Measurements from ENCODE around the gene SPECC1L. TPM values are rescaled to one million over a fixed set of nuclear protein-coding genes. Genes with fewer than 3 reads are reported as not detected.

Gene SPECC1L
- total RNA-seq, 5 donors from 2014 or later (not counting 1 experiment from before 2014, with no cell fraction given): 45.3 to 64.0 (median 54.5) TPM

GRCh38 chr22:24232124-24232523 is 38.5 kb upstream of the SPECC1L start:
- H3K4me3 Mint-ChIP-seq: no peak overlapping the region
- Histone ChIP-seq H3K36me3 (ENCODE audit: control insufficient read depth in 2 of 2, extremely low read depth in 1 of 2, insufficient read depth in 1 of 2, low read length in 1 of 2) (no peaks in the 10 kb centered on the region), H3K4me3 (ENCODE audit: control insufficient read depth in 1 of 2, extremely low read depth in 1 of 2, low read length in 1 of 2) (no peak overlapping the region), H3K4me1 (ENCODE audit: control insufficient read depth in 1 of 2, extremely low read depth in 1 of 2, insufficient read depth in 2 of 2, low read length in 2 of 2) (peaks cover 0 to 4% of the 10 kb centered on the region in 2 experiments), H3K27me3 (replicated peaks in 1 of 2; ENCODE audit: control insufficient read depth in 2 of 2, extremely low read depth in 1 of 2, insufficient read depth in 2 of 2, low read length in 1 of 2) (peaks cover 0 to 7% of the 10 kb centered on the region in 2 experiments), H3K27ac (ENCODE audit: low read length) (no peak overlapping the region), H3K9me3 (no peaks in the 10 kb centered on the region)
- H3K27me3 Mint-ChIP-seq: no peaks in the 10 kb centered on the region
- ChIA-PET CTCF (interaction anchor here (0.6 to 1.5 kb wide), 3 partner anchors 9 to 134 kb away, joined by 3 to 7 read pairs (median 3); no protein-coding TSS in a partner anchor), POLR2A (no interaction called here)
- H3K27ac Mint-ChIP-seq: no peak overlapping the region
- 87% methylated on average over 6 of the region's 6 CpGs for WGBS (ENCODE audit: insufficient coverage)
- no peaks in the 10 kb centered on the region for H3K36me3 Mint-ChIP-seq
- no peaks in the 10 kb centered on the region for H3K9me3 Mint-ChIP-seq
- peaks cover 3 to 6% (median 3%) of the 10 kb centered on the region in 3 donors for H3K4me1 Mint-ChIP-seq
- DNase-seq (no peak), ATAC-seq (replicated peaks in 1 of 4) (no peak)

- Histone ChIP-seq H3K27me3 (replicated peaks in 1 of 2; ENCODE audit: control insufficient read depth in 2 of 2, extremely low read depth in 1 of 2, insufficient read depth in 2 of 2, low read length in 1 of 2) (peaks cover 0 to 7% of the 10 kb centered on the region in 2 experiments), H3K9me3 (no peaks in the 10 kb centered on the region), H3K36me3 (ENCODE audit: control insufficient read depth in 2 of 2, extremely low read depth in 1 of 2, insufficient read depth in 1 of 2, low read length in 1 of 2) (no peaks in the 10 kb centered on the region), H3K27ac (ENCODE audit: low read length) (no peak overlapping the region), H3K4me1 (ENCODE audit: control insufficient read depth in 1 of 2, extremely low read depth in 1 of 2, insufficient read depth in 2 of 2, low read length in 2 of 2) (peaks cover 0 to 4% of the 10 kb centered on the region in 2 experiments), H3K4me3 (ENCODE audit: control insufficient read depth in 1 of 2, extremely low read depth in 1 of 2, low read length in 1 of 2) (no peak overlapping the region)
- Mint-ChIP-seq H3K4me1 (peaks cover 3 to 6% (median 3%) of the 10 kb centered on the region in 3 donors), H3K27ac (no peak overlapping the region), H3K4me3 (no peak overlapping the region), H3K36me3 (no peaks in the 10 kb centered on the region), H3K27me3 (no peaks in the 10 kb centered on the region), H3K9me3 (no peaks in the 10 kb centered on the region)
- ChIA-PET CTCF (interaction anchor here in 1 of 2 donors (0.6 kb wide), 1 partner anchor 8 kb away, joined by 7 read pairs; no protein-coding TSS in a partner anchor), POLR2A (no interaction called here)
- DNase-seq (no peak), ATAC-seq (replicated peaks in 1 of 4) (no peak)
- 91% methylated on average over 15 of the region's 15 CpGs for WGBS (ENCODE audit: insufficient coverage)
Observed at GRCh38 chr22:24232725-24233124, 37.9 kb upstream of the SPECC1L start.

GRCh38 chr22:24233235-24233634 is 37.4 kb upstream of the SPECC1L start:
- Histone ChIP-seq H3K36me3 (ENCODE audit: control insufficient read depth in 2 of 2, extremely low read depth in 1 of 2, insufficient read depth in 1 of 2, low read length in 1 of 2) (no peaks in the 10 kb centered on the region), H3K4me3 (ENCODE audit: control insufficient read depth in 1 of 2, extremely low read depth in 1 of 2, low read length in 1 of 2) (no peak overlapping the region), H3K9me3 (no peaks in the 10 kb centered on the region), H3K27ac (ENCODE audit: low read length) (no peak overlapping the region), H3K27me3 (replicated peaks in 1 of 2; ENCODE audit: control insufficient read depth in 2 of 2, extremely low read depth in 1 of 2, insufficient read depth in 2 of 2, low read length in 1 of 2) (peaks cover 0 to 7% of the 10 kb centered on the region in 2 experiments), H3K4me1 (ENCODE audit: control insufficient read depth in 1 of 2, extremely low read depth in 1 of 2, insufficient read depth in 2 of 2, low read length in 2 of 2) (peaks cover 0 to 4% of the 10 kb centered on the region in 2 experiments)
- ATAC-seq (replicated peaks in 1 of 4) (no peak), DNase-seq (no peak)
- Mint-ChIP-seq H3K27me3 (no peaks in the 10 kb centered on the region), H3K36me3 (no peaks in the 10 kb centered on the region), H3K4me1 (peaks cover 3 to 6% (median 3%) of the 10 kb centered on the region in 3 donors), H3K4me3 (no peak overlapping the region), H3K27ac (no peak overlapping the region), H3K9me3 (no peaks in the 10 kb centered on the region)
- CTCF ChIA-PET: no interaction called here
- 86% methylated on average over 7 of the region's 13 CpGs for WGBS (ENCODE audit: insufficient coverage)
- POLR2A ChIA-PET: no interaction called here

GRCh38 chr22:24233816-24234215 is 36.8 kb upstream of the SPECC1L start:
- 89% methylated on average over 14 of the region's 14 CpGs for WGBS (ENCODE audit: insufficient coverage)
- Mint-ChIP-seq H3K36me3 (no peaks in the 10 kb centered on the region), H3K9me3 (no peaks in the 10 kb centered on the region), H3K4me1 (peaks cover 3 to 6% (median 3%) of the 10 kb centered on the region in 3 donors), H3K4me3 (no peak overlapping the region), H3K27ac (no peak overlapping the region), H3K27me3 (no peaks in the 10 kb centered on the region)
- ATAC-seq (replicated peaks in 1 of 4) (no peak), DNase-seq (no peak)
- H3K4me3 ChIP-seq (ENCODE audit: control insufficient read depth in 1 of 2, extremely low read depth in 1 of 2, low read length in 1 of 2): no peak overlapping the region
- no peaks in the 10 kb centered on the region for H3K36me3 ChIP-seq (ENCODE audit: control insufficient read depth in 2 of 2, extremely low read depth in 1 of 2, insufficient read depth in 1 of 2, low read length in 1 of 2)
- H3K4me1 ChIP-seq (ENCODE audit: control insufficient read depth in 1 of 2, extremely low read depth in 1 of 2, insufficient read depth in 2 of 2, low read length in 2 of 2): peaks cover 0 to 4% of the 10 kb centered on the region in 2 experiments
- H3K27ac ChIP-seq (ENCODE audit: low read length): no peak overlapping the region
- ChIA-PET CTCF (no interaction called here), POLR2A (no interaction called here)
- H3K27me3 ChIP-seq (replicated peaks in 1 of 2; ENCODE audit: control insufficient read depth in 2 of 2, extremely low read depth in 1 of 2, insufficient read depth in 2 of 2, low read length in 1 of 2): peaks cover 0 to 7% of the 10 kb centered on the region in 2 experiments
- no peaks in the 10 kb centered on the region for H3K9me3 ChIP-seq

- Histone ChIP-seq H3K27me3 (replicated peaks in 1 of 2; ENCODE audit: control insufficient read depth in 2 of 2, extremely low read depth in 1 of 2, insufficient read depth in 2 of 2, low read length in 1 of 2) (peaks cover 0 to 7% of the 10 kb centered on the region in 2 experiments), H3K9me3 (no peaks in the 10 kb centered on the region), H3K36me3 (ENCODE audit: control insufficient read depth in 2 of 2, extremely low read depth in 1 of 2, insufficient read depth in 1 of 2, low read length in 1 of 2) (no peaks in the 10 kb centered on the region), H3K4me3 (ENCODE audit: control insufficient read depth in 1 of 2, extremely low read depth in 1 of 2, low read length in 1 of 2) (no peak overlapping the region), H3K27ac (ENCODE audit: low read length) (no peak overlapping the region), H3K4me1 (ENCODE audit: control insufficient read depth in 1 of 2, extremely low read depth in 1 of 2, insufficient read depth in 2 of 2, low read length in 2 of 2) (peaks cover 0 to 4% of the 10 kb centered on the region in 2 experiments)
- Mint-ChIP-seq H3K4me1 (peaks cover 4 to 11% (median 5%) of the 10 kb centered on the region in 3 donors), H3K27ac (no peak overlapping the region), H3K9me3 (no peaks in the 10 kb centered on the region), H3K36me3 (no peaks in the 10 kb centered on the region), H3K4me3 (no peak overlapping the region), H3K27me3 (no peaks in the 10 kb centered on the region)
- POLR2A ChIA-PET: no interaction called here
- no peak for ATAC-seq (replicated peaks in 1 of 4)
- CTCF ChIA-PET: no interaction called here
- DNase-seq: no peak
- 88% methylated on average over 4 of the region's 4 CpGs for WGBS (ENCODE audit: insufficient coverage)
Observed at GRCh38 chr22:24235315-24235714, 35.3 kb upstream of the SPECC1L start.

GRCh38 chr22:24236656-24237055 is 34.0 kb upstream of the SPECC1L start:
- H3K36me3 ChIP-seq (ENCODE audit: control insufficient read depth in 2 of 2, extremely low read depth in 1 of 2, insufficient read depth in 1 of 2, low read length in 1 of 2): no peaks in the 10 kb centered on the region
- no CpG with 5 or more reads among the region's 4 CpGs for WGBS (ENCODE audit: insufficient coverage)
- Mint-ChIP-seq H3K36me3 (no peaks in the 10 kb centered on the region), H3K4me3 (no peak overlapping the region), H3K27ac (no peak overlapping the region), H3K4me1 (peaks cover 12 to 17% (median 13%) of the 10 kb centered on the region in 3 donors), H3K27me3 (no peaks in the 10 kb centered on the region), H3K9me3 (no peaks in the 10 kb centered on the region)
- ATAC-seq (replicated peaks in 1 of 4): no peak
- no peak for DNase-seq
- CTCF ChIA-PET: interaction anchor here in 1 of 2 donors (0.6 kb wide), 1 partner anchor 348 kb away, joined by 9 read pairs; no protein-coding TSS in a partner anchor
- H3K4me3 ChIP-seq (ENCODE audit: control insufficient read depth in 1 of 2, extremely low read depth in 1 of 2, low read length in 1 of 2): no peak overlapping the region
- no peaks in the 10 kb centered on the region for H3K4me1 ChIP-seq (ENCODE audit: control insufficient read depth in 1 of 2, extremely low read depth in 1 of 2, insufficient read depth in 2 of 2, low read length in 2 of 2)
- H3K27me3 ChIP-seq (replicated peaks in 1 of 2; ENCODE audit: control insufficient read depth in 2 of 2, extremely low read depth in 1 of 2, insufficient read depth in 2 of 2, low read length in 1 of 2): peaks cover 0 to 3% of the 10 kb centered on the region in 2 experiments
- no peak overlapping the region for H3K27ac ChIP-seq (ENCODE audit: low read length)
- POLR2A ChIA-PET: interaction anchor here in 1 of 2 donors (0.7 kb wide), 1 partner anchor 22 kb away, joined by 7 read pairs; no protein-coding TSS in a partner anchor
- no peaks in the 10 kb centered on the region for H3K9me3 ChIP-seq
